GM12865 (cell line): ENCODE data around the gene B4GALT6.

Experiments
- DNase-seq: peaks from one replicate; pipeline ENCODE4 v3.0.0; 2010; ENCODE audit warnings: low read depth
- H3K4me3 ChIP-seq: 2 replicates; pipeline ENCODE4 v1.5.1; 2011; ENCODE audit warnings: mild to moderate bottlenecking, low read depth, low read length, control low read depth
- TF ChIP-seq, protein P1 (sequence below): IDR thresholded peaks from 2 replicates; pipeline ENCODE4 v1.5.1; 2011; ENCODE audit warnings: low read length, control low read depth, low read depth, inconsistent platforms; ENCODE audit not compliant: insufficient read depth; ENCODE audit errors: missing control alignments

The B4GALT6 gene

DNA sequence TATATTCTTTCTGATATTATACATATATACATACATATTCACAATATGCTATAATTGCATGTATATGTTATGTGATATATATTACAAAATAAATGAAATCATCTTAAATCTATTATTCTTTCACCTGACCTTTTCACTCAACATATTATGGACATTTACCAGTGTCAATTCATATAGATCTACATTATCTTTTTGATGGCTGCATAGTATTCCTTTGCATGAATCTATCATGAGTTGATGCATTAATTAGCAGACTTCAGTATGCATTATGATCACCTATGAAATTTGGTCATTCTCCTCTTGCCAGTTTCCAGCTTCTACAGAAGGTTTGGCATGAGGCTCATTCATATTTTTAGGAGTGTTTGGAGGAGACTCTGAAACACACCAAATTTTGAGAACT lies 23.4 kb upstream of the B4GALT6 start:
- no peak for DNase-seq
- TF ChIP-seq, protein P1, sequence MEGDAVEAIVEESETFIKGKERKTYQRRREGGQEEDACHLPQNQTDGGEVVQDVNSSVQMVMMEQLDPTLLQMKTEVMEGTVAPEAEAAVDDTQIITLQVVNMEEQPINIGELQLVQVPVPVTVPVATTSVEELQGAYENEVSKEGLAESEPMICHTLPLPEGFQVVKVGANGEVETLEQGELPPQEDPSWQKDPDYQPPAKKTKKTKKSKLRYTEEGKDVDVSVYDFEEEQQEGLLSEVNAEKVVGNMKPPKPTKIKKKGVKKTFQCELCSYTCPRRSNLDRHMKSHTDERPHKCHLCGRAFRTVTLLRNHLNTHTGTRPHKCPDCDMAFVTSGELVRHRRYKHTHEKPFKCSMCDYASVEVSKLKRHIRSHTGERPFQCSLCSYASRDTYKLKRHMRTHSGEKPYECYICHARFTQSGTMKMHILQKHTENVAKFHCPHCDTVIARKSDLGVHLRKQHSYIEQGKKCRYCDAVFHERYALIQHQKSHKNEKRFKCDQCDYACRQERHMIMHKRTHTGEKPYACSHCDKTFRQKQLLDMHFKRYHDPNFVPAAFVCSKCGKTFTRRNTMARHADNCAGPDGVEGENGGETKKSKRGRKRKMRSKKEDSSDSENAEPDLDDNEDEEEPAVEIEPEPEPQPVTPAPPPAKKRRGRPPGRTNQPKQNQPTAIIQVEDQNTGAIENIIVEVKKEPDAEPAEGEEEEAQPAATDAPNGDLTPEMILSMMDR = no peak
- H3K4me3 ChIP-seq = no peak overlapping the region

DNA sequence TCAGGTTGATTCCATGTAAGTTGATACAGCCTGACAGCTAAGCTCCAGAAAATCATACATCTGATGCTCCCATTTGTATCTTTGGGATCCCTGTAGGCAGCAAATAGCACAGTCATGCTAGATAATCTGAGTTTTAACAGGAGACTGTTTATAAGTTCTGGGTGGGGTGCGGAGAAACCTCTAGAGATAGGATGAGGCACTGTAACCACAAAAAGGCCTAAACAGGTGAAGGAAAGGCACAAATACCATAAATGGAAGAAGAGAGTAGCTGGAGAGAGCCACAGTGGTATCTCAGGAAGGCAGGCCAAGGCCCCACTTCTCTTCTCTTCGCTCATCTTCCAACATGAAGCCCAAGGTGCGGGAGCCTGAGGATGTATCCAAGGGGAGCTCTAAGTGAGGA lies 18.1 kb upstream of the B4GALT6 start:
- DNase-seq = no peak
- H3K4me3 ChIP-seq = no peak overlapping the region
- TF ChIP-seq, protein P1 = no peak

DNA sequence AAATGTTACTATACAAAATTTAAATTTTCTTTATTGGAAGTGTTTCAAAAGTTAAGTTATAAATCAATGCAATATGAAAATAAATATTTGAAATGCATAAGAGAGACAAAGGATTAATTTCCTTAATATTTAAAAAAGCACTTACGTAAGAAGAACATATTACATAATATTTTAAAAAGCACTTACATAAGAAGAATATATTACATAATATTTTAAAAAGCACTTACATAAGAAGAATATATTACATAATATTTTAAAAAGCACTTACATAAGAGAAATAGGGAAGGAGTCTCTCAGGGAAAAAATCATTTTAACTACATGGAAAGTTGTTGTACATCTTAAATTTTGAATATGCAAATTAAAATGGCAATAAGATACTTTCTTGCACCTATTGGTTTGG lies 17.4 kb upstream of the B4GALT6 start:
- TF ChIP-seq, protein P1 = no peak
- H3K4me3 ChIP-seq = no peak overlapping the region
- DNase-seq = no peak

DNA sequence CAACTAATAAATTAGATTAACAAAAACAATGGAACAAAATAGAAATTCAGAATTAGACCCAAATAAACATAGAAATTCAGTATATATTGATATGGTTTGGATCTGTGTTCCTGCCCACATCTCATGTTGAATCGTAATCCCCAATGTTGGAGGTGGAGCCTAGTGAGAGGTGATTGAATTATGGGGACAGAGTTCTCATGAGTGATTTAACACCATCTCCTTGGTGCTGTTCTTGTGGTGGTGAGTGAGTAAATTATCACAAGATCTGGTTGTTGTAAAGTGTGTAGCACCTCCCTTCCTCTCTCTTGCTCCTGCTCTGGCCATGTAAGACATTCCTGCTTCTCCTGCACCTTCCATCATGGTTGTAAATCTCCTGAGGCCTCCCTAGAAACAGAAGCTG lies 16.6 kb upstream of the B4GALT6 start:
- TF ChIP-seq, protein P1 = no peak
- H3K4me3 ChIP-seq = no peak overlapping the region
- no peak for DNase-seq

DNA sequence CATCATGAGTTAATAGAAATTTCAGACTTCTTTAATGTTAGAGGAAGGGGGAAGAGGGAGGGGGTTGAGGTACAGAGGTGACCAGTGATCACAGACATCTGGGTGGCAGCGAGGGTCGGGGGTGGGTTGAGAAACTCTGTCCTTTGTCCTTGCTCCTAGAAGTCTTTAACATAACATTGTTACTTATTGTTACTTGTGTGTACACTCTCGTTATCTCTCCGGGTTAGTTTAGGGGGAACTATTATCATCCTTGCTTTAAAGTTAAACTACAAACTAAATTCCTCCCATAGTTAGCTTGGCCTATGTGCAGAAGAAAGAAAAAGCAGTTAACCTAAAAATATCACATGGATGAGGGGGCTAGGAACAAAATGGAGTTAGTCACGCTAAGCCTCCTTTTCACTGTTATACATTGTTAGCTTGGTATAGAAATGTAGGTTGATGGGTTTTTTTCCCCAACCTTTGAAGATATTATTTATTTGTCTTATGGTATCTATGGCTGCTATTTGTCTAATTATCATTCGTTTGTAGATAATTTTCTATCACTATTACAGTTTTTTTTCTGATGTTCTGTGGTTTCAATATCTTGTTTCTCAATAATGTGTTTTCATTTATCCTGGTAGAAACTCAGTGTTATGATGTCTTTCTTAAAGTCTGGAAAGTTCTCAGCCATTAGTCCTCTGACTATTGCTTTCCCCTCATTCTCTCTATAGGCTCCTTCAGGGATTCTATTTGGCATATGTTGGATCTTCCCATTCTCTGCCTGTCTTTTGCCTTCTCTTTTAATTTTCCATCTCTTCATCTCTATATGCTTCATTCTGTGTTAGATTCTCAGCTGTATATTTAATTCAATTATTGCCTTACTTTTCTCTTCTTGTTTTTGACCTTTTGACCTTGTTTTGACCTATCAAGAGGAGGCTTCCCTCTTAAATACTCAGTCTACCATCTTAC lies 13.2 kb upstream of the B4GALT6 start:
- no peak for DNase-seq
- TF ChIP-seq, protein P1 = no peak
- H3K4me3 ChIP-seq = no peak overlapping the region

DNA sequence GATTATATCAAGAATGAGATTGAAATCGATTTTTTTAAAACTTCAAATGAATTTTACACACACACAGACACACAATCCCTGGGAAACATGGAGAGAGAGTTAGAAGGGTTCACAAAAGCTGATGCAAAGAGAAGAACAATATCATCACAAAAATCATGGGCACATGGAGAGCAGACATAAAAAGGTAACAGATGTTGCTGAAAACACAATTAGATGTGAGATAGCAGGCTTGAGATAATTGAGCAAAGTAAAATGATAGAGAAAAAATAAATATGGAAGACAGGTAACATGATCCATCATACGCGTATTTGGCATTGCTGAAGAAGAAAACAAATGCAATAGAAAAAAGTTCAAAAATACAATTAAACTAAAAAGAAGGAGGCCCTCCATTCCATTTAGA lies 11.6 kb upstream of the B4GALT6 start:
- no peak for DNase-seq
- H3K4me3 ChIP-seq = no peak overlapping the region
- TF ChIP-seq, protein P1 = no peak
